Uterus (tissue), 4 donors: Measurements from ENCODE around the gene ZNF407. TPM values are rescaled to one million over a fixed set of nuclear protein-coding genes. Genes with fewer than 3 reads are reported as not detected.

Source experiments
- DNase-seq, 2 donors: peaks; one replicate each; pipeline ENCODE4 v3.0.0-alpha.2; 2019 to 2020
- H3K27ac ChIP-seq, 2 donors: fragments of 200-600 bp; sonication (generic); 1 replicate in 1 of 2; 2 replicates in 1 of 2; pipeline ENCODE4 v1.5.1; 2016 to 2018
- H3K27me3 ChIP-seq, 2 donors: fragments of 200-600 bp; sonication (generic); one replicate each; pipeline ENCODE4 v1.5.1; 2018 to 2019; ENCODE audit warnings: control low read depth in 1 of 2
- H3K36me3 ChIP-seq, 2 donors: fragments of 200-600 bp; sonication (generic); one replicate each; pipeline ENCODE4 v1.5.1; 2019; ENCODE audit warnings: control low read depth in 1 of 2
- H3K4me1 ChIP-seq, 2 donors: fragments of 200-600 bp; sonication (generic); one replicate each; pipeline ENCODE4 v1.5.1; 2018 to 2019; ENCODE audit warnings: control low read depth in 1 of 2
- H3K4me3 ChIP-seq, 2 donors: fragments of 200-600 bp; sonication (generic); 1 replicate in 1 of 2; 2 replicates in 1 of 2; pipeline ENCODE4 v1.5.1; 2018 to 2019; ENCODE audit warnings: mild to moderate bottlenecking in 1 of 2
- H3K9me3 ChIP-seq, 2 donors: fragments of 200-600 bp; sonication (generic); one replicate each; pipeline ENCODE4 v1.5.1; 2019; ENCODE audit warnings: control low read depth in 1 of 2
- CTCF ChIP-seq, 4 experiments: fragments of 200-600 bp in 2 of 4; fragments of 450-650 bp in 2 of 4; sonication (generic) in 2 of 4; IDR thresholded peaks; one replicate each; pipeline ENCODE4 v1.5.1; 2016 to 2019; ENCODE audit warnings: antibody characterized with exemption in 4 of 4, mild to moderate bottlenecking in 2 of 4, moderate library complexity in 1 of 4
- POLR2A ChIP-seq, 2 donors: fragments of 450-650 bp; IDR thresholded peaks; one replicate each; pipeline ENCODE4 v1.6.1; 2016; ENCODE audit warnings: antibody characterized with exemption in 2 of 2, mild to moderate bottlenecking in 1 of 2, moderate library complexity in 1 of 2
- intact Hi-C: fragments of 100-400 bp; cut with DNase I; formaldehyde crosslinking; loops from one replicate; pipeline ENCODE4 v1.15.1; 2023; ENCODE audit warnings: low total_unique reads
- total RNA-seq, 4 donors: library from RNA; depleted of rRNA in 3 of 4; stranded (reverse); fragments of >200 nt in 3 of 4; gene quantifications; one replicate each; pipeline versions ENCODE4 v1.1.0 to v1.2.4, GENCODE V29; 2014 to 2023
- donor health status: DM: yes; HTN: yes; CAD: no.

Gene ZNF407
- total RNA-seq, 4 donors from 2014 or later: 10.6 to 38.9 (median 23.7) TPM

- TF ChIP-seq POLR2A (IDR thresholded peaks at IDR 0.05): no peak
- no peak for TF ChIP-seq CTCF (IDR thresholded peaks at IDR 0.05)
- H3K4me3 ChIP-seq: no peak overlapping the region
- no peak for DNase-seq
- H3K27me3 ChIP-seq: no peaks in the 10 kb centered on the region
- H3K4me1 ChIP-seq: no peaks in the 10 kb centered on the region
- H3K9me3 ChIP-seq: no peaks in the 10 kb centered on the region
- intact Hi-C loops: no loop called here
- no peak overlapping the region for H3K27ac ChIP-seq
- H3K36me3 ChIP-seq: no peaks in the 10 kb centered on the region
Measured at GRCh38 chr18:74632856-74633255, 35.2 kb downstream of the ZNF407 start.

GRCh38 chr18:74633652-74634352, 36.1 kb downstream of the ZNF407 start:
- Histone ChIP-seq H3K27ac (no peak overlapping the region), H3K9me3 (no peaks in the 10 kb centered on the region), H3K36me3 (no peaks in the 10 kb centered on the region), H3K4me3 (no peak overlapping the region), H3K4me1 (no peaks in the 10 kb centered on the region), H3K27me3 (no peaks in the 10 kb centered on the region)
- intact Hi-C loops: no loop called here
- TF ChIP-seq CTCF (IDR thresholded peaks at IDR 0.05): no peak
- TF ChIP-seq POLR2A (IDR thresholded peaks at IDR 0.05): no peak
- DNase-seq: no peak

GRCh38 chr18:74635224-74635975, 37.7 kb downstream of the ZNF407 start:
- H3K27ac ChIP-seq: no peak overlapping the region

GRCh38 chr18:74637070-74637469, 39.4 kb downstream of the ZNF407 start:
- Histone ChIP-seq H3K4me1 (no peaks in the 10 kb centered on the region), H3K4me3 (no peak overlapping the region), H3K9me3 (no peaks in the 10 kb centered on the region), H3K27me3 (no peaks in the 10 kb centered on the region), H3K27ac (no peak overlapping the region), H3K36me3 (no peaks in the 10 kb centered on the region)
- intact Hi-C loops: no loop called here
- no peak for DNase-seq
- TF ChIP-seq CTCF (IDR thresholded peaks at IDR 0.05) (no peak), POLR2A (IDR thresholded peaks at IDR 0.05) (no peak)

More at GRCh38 chr18:74635224-74635975, 37.7 kb downstream of the ZNF407 start:
- intact Hi-C loops: no loop called here
- Histone ChIP-seq H3K27me3 (no peaks in the 10 kb centered on the region), H3K4me1 (no peaks in the 10 kb centered on the region), H3K4me3 (no peak overlapping the region), H3K9me3 (no peaks in the 10 kb centered on the region), H3K36me3 (no peaks in the 10 kb centered on the region)
- DNase-seq: no peak
- TF ChIP-seq POLR2A (IDR thresholded peaks at IDR 0.05): no peak
- TF ChIP-seq CTCF (IDR thresholded peaks at IDR 0.05): no peak

GRCh38 chr18:74638210-74638609, 40.5 kb downstream of the ZNF407 start:
- intact Hi-C loops: no loop called here
- H3K27me3 ChIP-seq: no peaks in the 10 kb centered on the region
- no peak for TF ChIP-seq POLR2A (IDR thresholded peaks at IDR 0.05)
- no peak for TF ChIP-seq CTCF (IDR thresholded peaks at IDR 0.05)
- H3K4me1 ChIP-seq: no peaks in the 10 kb centered on the region
- no peak overlapping the region for H3K4me3 ChIP-seq
- H3K9me3 ChIP-seq: no peaks in the 10 kb centered on the region
- no peaks in the 10 kb centered on the region for H3K36me3 ChIP-seq
- DNase-seq: no peak
- no peak overlapping the region for H3K27ac ChIP-seq
